Small intestine (tissue), 7 donors: ENCODE results near the gene GHR. TPM values are rescaled to one million over a fixed set of nuclear protein-coding genes. Genes with fewer than 3 reads are reported as not detected.
A peak's percentile ranks its signal among the peaks of the same experiment; 100 is the strongest.

Source experiments
- DNase-seq, 2 donors: peaks; one replicate each; pipeline versions ENCODE4 v3.0.0 to v3.0.0-alpha.2; 2013
- FAIRE-seq: peaks from 2 replicates; lab custom pipeline; 2012; peaks lifted over from hg19 to GRCh38; lab: Jason Lieb, UNC
- H3K27ac ChIP-seq, 3 donors: one replicate each; pipeline ENCODE4 v1.5.1; 2013; ENCODE audit warnings: low read length in 2 of 3, mild to moderate bottlenecking in 2 of 3, control low read depth in 1 of 3, inconsistent platforms in 1 of 3, low read depth in 1 of 3, moderate library complexity in 1 of 3
- H3K27me3 ChIP-seq, 3 donors: one replicate each; pipeline ENCODE4 v1.6.1; 2013; ENCODE audit warnings: low read length in 3 of 3, inconsistent platforms in 1 of 3; ENCODE audit not compliant: control insufficient read depth in 3 of 3, insufficient read depth in 3 of 3
- H3K36me3 ChIP-seq, 3 donors: one replicate each; pipeline ENCODE4 v1.6.1; 2013; ENCODE audit warnings: low read length in 3 of 3, inconsistent platforms in 1 of 3, low read depth in 1 of 3, mild to moderate bottlenecking in 1 of 3, moderate library complexity in 1 of 3; ENCODE audit not compliant: control insufficient read depth in 3 of 3, insufficient read depth in 2 of 3
- H3K4me1 ChIP-seq, 3 donors: one replicate each; pipeline ENCODE4 v1.6.1; 2013; ENCODE audit warnings: low read length in 2 of 3, inconsistent platforms in 1 of 3, low read depth in 1 of 3, mild to moderate bottlenecking in 1 of 3, moderate library complexity in 1 of 3; ENCODE audit not compliant: control insufficient read depth in 3 of 3, insufficient read depth in 2 of 3
- H3K4me3 ChIP-seq, 3 donors: one replicate each; pipeline ENCODE4 v1.5.1; 2013; ENCODE audit warnings: low read length in 3 of 3, control low read depth in 1 of 3, inconsistent platforms in 1 of 3, low read depth in 1 of 3, mild to moderate bottlenecking in 1 of 3, moderate library complexity in 1 of 3
- H3K9me3 ChIP-seq, 2 donors: one replicate each; pipeline ENCODE4 v1.6.1; 2013; ENCODE audit warnings: low read depth in 1 of 2, low read length in 1 of 2; ENCODE audit not compliant: control insufficient read depth in 2 of 2, insufficient read depth in 1 of 2
- WGBS, 3 donors: extraction: QIAGEN DNeasy Blood & Tissue Kit; methylation state at CpG; one replicate each; pipeline ENCODE4 v1.1.7; 2013; 5-methylcytosine and 5-hydroxymethylcytosine counted together
- polyA plus RNA-seq, 4 donors: library from polyadenylated mRNA; stranded (reverse) in 3 of 4; unstranded in 1 of 4; fragments of 200-250 nt in 3 of 4; fragments of 120-200 nt in 1 of 4; gene quantifications; one replicate each; pipeline versions ENCODE4 v1.2.1 to v1.2.3, GENCODE V29; 2013
- donor health status: healthy with polysubstance abuse.
- donor health status: control.
- donor health status: control.
- donor health status: Bipolar disorder and iron deficiency.
- donor health status: healthy.

GHR gene
- polyA plus RNA-seq, 4 donors, result 0.22 to 14.8 (median 1.4) TPM

DNA sequence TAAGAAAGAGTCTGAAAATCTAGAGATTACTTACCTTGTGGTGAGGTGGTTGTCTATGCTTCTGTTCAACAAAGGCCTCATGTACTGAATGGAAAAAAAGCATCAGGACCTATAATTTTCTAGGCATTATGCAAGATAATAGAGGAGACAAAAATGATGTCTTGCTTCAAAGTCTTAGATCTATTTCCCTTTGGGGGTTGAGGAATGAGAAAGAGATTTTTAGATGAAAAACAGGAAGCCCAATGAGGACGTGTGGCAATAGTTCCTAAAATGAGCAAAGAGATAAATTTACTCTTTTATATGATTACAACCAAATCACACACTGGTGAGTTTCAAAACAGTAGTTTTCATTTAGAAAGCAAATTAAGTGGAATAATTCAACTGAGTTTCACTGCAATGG is 99.5 kb downstream of the GHR start:
- no peaks in the 10 kb centered on the region for H3K27me3 ChIP-seq
- peaks cover 0 to 11% of the 10 kb centered on the region in 2 donors for H3K9me3 ChIP-seq
- no peak for DNase-seq
- H3K36me3 ChIP-seq, result no peaks in the 10 kb centered on the region
- H3K4me3 ChIP-seq, result no peak overlapping the region
- no peak overlapping the region for H3K27ac ChIP-seq
- WGBS, 3 donors, result 39 to 74% (median 47%) methylated on average over 1 of the region's 1 CpG
- peaks cover 0 to 2% (median 0%) of the 10 kb centered on the region in 3 donors for H3K4me1 ChIP-seq
- FAIRE-seq, result no peak

DNA sequence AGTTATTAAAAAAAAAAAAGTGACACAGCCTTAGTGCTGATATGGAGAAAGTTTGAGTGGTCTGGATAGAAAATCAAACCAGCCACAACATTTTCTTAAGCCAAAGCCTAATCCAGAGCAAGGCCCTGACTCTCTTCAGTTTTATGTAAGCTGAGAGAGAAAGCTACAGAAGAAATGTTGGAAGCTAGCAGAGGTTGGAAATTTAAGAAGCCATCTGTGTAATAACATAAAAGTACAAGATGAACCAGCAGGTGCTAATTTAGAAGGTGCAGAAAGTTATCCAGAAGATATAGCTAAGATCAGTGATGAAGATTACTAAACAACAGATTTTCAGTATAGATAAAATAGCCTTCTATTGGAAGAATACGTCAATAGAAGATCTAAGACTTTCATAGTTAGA is 102.9 kb downstream of the GHR start:
- Histone ChIP-seq H3K9me3 (peaks cover 0 to 11% of the 10 kb centered on the region in 2 donors), H3K4me3 (no peak overlapping the region), H3K4me1 (no peaks in the 10 kb centered on the region), H3K27ac (no peak overlapping the region), H3K27me3 (no peaks in the 10 kb centered on the region), H3K36me3 (no peaks in the 10 kb centered on the region)
- FAIRE-seq, result no peak
- 87 to 96% (median 94%) methylated on average over 1 of the region's 1 CpG for WGBS, 3 donors
- no peak for DNase-seq

DNA sequence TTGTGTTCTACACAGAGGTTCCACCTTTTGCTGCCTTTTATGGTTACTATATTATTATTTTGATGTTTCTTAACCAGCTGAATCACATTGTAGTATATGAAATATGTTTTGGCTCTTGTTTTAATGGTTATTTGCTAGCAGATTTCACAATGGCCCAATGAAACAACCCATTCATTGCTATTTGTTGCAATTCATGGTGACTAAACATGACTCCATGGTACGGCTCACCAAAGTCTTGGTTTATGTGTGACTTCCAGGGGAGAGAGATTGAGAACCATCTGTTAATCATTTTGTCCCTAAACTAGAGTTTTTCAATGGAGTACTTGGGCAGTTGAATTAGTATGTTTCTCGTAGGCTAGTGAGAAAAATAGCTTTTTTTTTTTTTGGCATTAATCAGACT is 108.4 kb downstream of the GHR start:
- Histone ChIP-seq H3K4me3 (no peak overlapping the region), H3K27ac (no peak overlapping the region), H3K4me1 (no peaks in the 10 kb centered on the region), H3K36me3 (no peaks in the 10 kb centered on the region), H3K27me3 (no peaks in the 10 kb centered on the region), H3K9me3 (peaks cover 0 to 2% of the 10 kb centered on the region in 2 donors)
- no peak for FAIRE-seq
- 75 to 87% (median 82%) methylated on average over 2 of the region's 2 CpGs for WGBS, 3 donors
- DNase-seq, result no peak

DNA sequence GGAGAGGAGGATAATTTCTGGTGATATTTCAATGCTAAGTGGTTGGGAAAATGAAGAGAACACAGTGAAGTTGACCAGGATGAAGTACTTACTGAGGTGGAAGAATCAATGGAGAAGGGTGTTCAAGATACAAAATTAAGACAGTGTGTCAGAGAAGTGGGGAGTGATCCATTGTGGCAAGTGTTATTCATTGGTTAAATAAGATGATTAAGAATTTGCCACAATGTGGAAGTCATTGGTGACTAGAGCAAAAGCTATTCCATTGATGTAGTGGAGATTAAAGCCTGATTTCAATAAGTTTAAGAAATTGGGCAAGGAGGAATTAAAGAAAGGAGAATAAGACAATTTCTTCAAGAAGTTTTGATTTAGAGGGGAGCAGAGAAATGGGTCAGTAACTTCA is 118.9 kb downstream of the GHR start:
- FAIRE-seq (no peak), DNase-seq (no peak)
- Histone ChIP-seq H3K27ac (no peak overlapping the region), H3K36me3 (no peaks in the 10 kb centered on the region), H3K27me3 (no peaks in the 10 kb centered on the region), H3K4me3 (no peak overlapping the region), H3K9me3 (peaks cover 0 to 12% of the 10 kb centered on the region in 2 donors), H3K4me1 (peaks cover 0 to 3% (median 0%) of the 10 kb centered on the region in 3 donors)

DNA sequence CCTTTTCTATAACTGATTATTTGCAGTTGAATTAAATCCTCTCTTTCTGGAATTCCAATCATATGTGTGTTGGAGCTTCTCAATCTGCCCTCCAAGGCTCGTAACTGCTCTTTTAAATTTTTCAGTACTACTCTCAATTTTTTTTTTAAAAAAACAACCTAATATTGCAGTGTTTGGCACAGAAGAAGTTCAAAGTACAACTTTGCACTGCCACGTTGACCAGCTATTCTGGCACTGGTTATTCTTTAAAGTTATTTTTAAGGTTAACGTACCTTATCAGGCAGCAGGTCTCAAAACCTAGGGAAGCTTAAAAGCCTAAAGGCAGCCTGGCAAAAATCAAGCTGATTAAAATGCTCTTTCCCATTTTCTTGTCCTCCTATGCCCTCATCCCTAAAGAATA is 120.5 kb downstream of the GHR start:
- FAIRE-seq, result no peak

DNA sequence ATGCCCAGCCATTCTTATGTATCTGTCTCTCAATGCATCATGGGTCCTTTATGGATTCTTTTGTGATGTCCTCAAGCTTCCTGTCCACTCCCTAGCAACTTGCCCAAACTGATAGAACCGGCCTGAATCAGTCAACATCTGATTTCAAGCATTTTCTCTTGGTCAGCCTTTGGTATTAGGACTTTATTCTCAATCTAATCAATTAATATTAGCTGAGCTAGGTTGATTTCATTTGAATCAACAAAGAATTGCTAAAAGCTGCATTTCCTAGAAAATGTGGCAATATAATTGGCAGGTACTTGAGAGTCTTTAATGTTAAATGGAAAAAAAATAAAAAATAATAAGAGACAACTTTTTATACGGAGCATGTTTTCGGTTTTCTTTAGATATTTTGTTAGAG is 121.8 kb downstream of the GHR start:
- peaks cover 0 to 3% (median 0%) of the 10 kb centered on the region in 3 donors for H3K4me1 ChIP-seq
- FAIRE-seq (no peak), DNase-seq (no peak)
- peaks cover 0 to 3% of the 10 kb centered on the region in 2 donors for H3K9me3 ChIP-seq
- H3K27ac ChIP-seq, result no peak overlapping the region
- H3K36me3 ChIP-seq, result no peaks in the 10 kb centered on the region
- H3K4me3 ChIP-seq, result no peak overlapping the region
- no peaks in the 10 kb centered on the region for H3K27me3 ChIP-seq
- 77 to 88% (median 82%) methylated on average over 3 of the region's 3 CpGs for WGBS, 3 donors

More for the DNA sequence above, 120.5 kb downstream of the GHR start:
- 31 to 71% (median 43%) methylated on average over 3 of the region's 3 CpGs for WGBS, 3 donors
- H3K27me3 ChIP-seq, result no peaks in the 10 kb centered on the region
- DNase-seq, result no peak
- peaks cover 0 to 9% of the 10 kb centered on the region in 2 donors for H3K9me3 ChIP-seq
- H3K27ac ChIP-seq, result peak overlapping the region in 1 of 3 donors; percentile 12
- peaks cover 0 to 3% (median 0%) of the 10 kb centered on the region in 3 donors for H3K4me1 ChIP-seq
- no peaks in the 10 kb centered on the region for H3K36me3 ChIP-seq
- no peak overlapping the region for H3K4me3 ChIP-seq

DNA sequence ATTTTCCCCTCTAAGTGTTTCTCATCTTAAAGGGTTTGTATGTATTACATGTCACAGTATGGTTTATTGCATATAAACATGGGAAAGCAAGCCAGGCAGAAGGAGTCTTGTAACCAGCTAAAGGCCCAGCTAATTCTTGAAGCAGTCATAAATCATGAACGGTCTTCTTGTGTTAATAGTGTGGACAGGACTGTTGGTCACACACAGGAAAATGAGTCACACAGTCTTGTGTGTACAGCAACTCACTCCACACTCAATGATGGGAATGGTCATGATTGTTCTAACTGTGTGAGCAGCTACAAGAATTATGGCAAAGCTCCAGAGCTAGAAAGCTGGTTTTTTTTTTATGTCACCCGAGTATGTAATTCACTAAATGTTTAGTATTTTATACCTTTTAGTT is 123.9 kb downstream of the GHR start:
- H3K9me3 ChIP-seq, result no peaks in the 10 kb centered on the region
- no peak for FAIRE-seq
- DNase-seq, result no peak
- 54 to 63% (median 57%) methylated on average over 2 of the region's 2 CpGs for WGBS, 3 donors
- H3K4me1 ChIP-seq, result peaks cover 0 to 3% (median 0%) of the 10 kb centered on the region in 3 donors
- H3K4me3 ChIP-seq, result no peak overlapping the region
- H3K27me3 ChIP-seq, result no peaks in the 10 kb centered on the region
- H3K27ac ChIP-seq, result no peak overlapping the region
- no peaks in the 10 kb centered on the region for H3K36me3 ChIP-seq

DNA sequence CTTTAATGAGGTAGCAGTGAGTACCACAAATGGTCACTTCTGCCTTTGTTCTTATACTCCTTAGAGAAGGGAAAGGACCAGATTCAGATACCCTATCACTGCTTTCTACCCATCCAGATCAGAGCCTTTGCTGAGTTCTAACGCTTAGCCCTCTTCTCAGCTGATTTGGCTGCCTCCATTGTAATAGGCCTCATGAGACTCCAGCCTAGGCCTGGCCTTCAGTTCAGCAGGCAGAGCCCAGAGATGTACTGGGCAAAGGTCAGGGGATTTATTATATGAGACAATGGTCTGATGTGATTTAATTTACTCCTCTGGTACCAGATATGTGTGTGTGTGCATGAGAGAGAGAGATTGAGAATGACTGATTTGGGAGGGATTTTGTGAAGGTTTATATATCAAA is 124.7 kb downstream of the GHR start:
- DNase-seq, result no peak
- peaks cover 0 to 3% (median 0%) of the 10 kb centered on the region in 3 donors for H3K4me1 ChIP-seq
- no peak overlapping the region for H3K4me3 ChIP-seq
- no peaks in the 10 kb centered on the region for H3K9me3 ChIP-seq
- no peak for FAIRE-seq
- H3K27ac ChIP-seq, result no peak overlapping the region
- no peaks in the 10 kb centered on the region for H3K27me3 ChIP-seq
- WGBS, 3 donors, result 62 to 74% (median 67%) methylated on average over 1 of the region's 1 CpG
- no peaks in the 10 kb centered on the region for H3K36me3 ChIP-seq

DNA sequence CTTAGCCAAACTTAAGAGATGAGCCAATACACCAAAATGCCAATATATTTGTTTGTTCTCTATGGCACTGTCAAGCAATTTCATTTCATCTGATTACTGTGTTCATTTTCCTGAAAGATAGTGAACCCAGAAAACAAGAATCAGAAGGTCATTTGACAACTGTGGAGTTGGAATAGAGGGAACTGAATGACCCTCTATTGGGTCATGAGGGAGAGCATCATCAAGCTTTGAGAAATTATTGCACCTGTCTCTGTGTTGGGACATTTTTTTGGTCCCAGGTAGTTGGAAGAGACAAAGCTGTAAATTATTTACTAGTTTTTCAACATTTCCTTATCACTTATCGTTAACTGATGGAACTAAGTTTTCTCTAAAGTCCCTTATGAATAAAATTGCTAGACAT is 129.4 kb downstream of the GHR start:
- Histone ChIP-seq H3K27me3 (no peaks in the 10 kb centered on the region), H3K27ac (no peak overlapping the region), H3K4me1 (no peaks in the 10 kb centered on the region), H3K9me3 (no peaks in the 10 kb centered on the region), H3K4me3 (no peak overlapping the region), H3K36me3 (no peaks in the 10 kb centered on the region)
- FAIRE-seq, result no peak
- no peak for DNase-seq
- 18 to 78% (median 30%) methylated on average over 1 of the region's 1 CpG for WGBS, 3 donors
